ENCODE results near the gene APOL3. TPM values are rescaled to one million over a fixed set of nuclear protein-coding genes. Genes with fewer than 3 reads are reported as not detected.

The APOL3 gene
- total and polyA plus RNA-seq, 2 of the 13 experiments (the other 11 are each of a cell fraction or from before 2014, with no cell fraction given) = 3.8 to 5.4 TPM

DNA sequence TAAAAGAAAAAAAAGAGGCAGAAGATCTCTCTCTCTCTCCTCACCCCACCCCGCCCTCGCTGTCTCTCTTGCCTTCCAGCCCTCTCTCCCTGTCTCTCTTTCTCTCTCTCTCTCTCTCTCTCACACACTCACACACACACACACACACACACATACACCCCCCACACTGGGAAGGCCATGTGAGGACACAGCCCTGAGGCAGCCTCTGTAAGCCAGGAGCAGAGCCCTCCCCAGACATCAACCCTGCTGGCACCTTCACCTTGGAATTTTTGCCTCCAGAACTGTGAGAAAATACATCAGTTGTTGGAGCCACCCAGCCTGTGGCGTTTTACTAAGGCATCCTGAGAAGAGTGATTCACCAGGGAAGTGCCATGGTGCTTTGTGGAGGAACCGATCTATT lies 14.7 kb downstream of the APOL3 start:
- Histone ChIP-seq H3K27me3 (ENCODE audit: control insufficient read depth in 1 of 2, insufficient read depth in 2 of 2, low read length in 2 of 2) (no peaks in the 10 kb centered on the region), H3K27ac (ENCODE audit: extremely low read length, insufficient read depth, low read length) (no peak overlapping the region), H3K9ac (ENCODE audit: insufficient read depth, low read depth, low read length) (no peak overlapping the region), H3K4me1 (ENCODE audit: insufficient read depth, low read length) (peaks cover 26% of the 10 kb centered on the region), H2AFZ (ENCODE audit: low read length) (no peak overlapping the region), H3K36me3 (replicated peaks in 1 of 2; ENCODE audit: control insufficient read depth in 1 of 2, insufficient read depth in 2 of 2, low read length in 2 of 2) (no peaks in the 10 kb centered on the region), H3K9me3 (ENCODE audit: low read length) (no peaks in the 10 kb centered on the region), H4K20me1 (ENCODE audit: insufficient read depth, low read length) (no peaks in the 10 kb centered on the region), H3K4me2 (ENCODE audit: low read depth, low read length) (no peak overlapping the region), H3K79me2 (ENCODE audit: insufficient read depth, low read length) (no peaks in the 10 kb centered on the region), H3K4me3 (replicated peaks in 1 of 3; ENCODE audit: insufficient read depth in 1 of 3, low read depth in 2 of 3, low read length in 3 of 3) (no peak overlapping the region)
- WGBS (ENCODE audit: low lambda C conversion rate) = 77% methylated on average over 3 of the region's 4 CpGs
- intact Hi-C loops (cut with micrococcal nuclease; ENCODE audit: unreplicated experiment) = loop anchor here (1.0 kb wide), 1 partner anchor 34 kb away; no protein-coding TSS in a partner anchor
- CTCF ChIA-PET (ENCODE audit: low intra/inter-chr PET ratio, low total read pairs) = interaction anchor here (4.8 kb wide), 1 partner anchor 35 kb away, joined by 42 read pairs; no protein-coding TSS in a partner anchor
- ATAC-seq (no peak), FAIRE-seq (no peak), DNase-seq (ENCODE audit: low spot score) (no peak)
- in situ Hi-C loops (cut with HindIII; ENCODE audit: extremely low pct_ligation_motif_present, low pct_unique_long_range_greater_than_20kb) = loop anchor here (10.0 kb wide), 1 partner anchor 79 kb away; no protein-coding TSS in a partner anchor
- TF ChIP-seq MEIS1 (CRISPR knock-in tag; IDR thresholded peaks at IDR 0.05; ENCODE audit: borderline replicate concordance) = no peak
- TF ChIP-seq, protein P1, sequence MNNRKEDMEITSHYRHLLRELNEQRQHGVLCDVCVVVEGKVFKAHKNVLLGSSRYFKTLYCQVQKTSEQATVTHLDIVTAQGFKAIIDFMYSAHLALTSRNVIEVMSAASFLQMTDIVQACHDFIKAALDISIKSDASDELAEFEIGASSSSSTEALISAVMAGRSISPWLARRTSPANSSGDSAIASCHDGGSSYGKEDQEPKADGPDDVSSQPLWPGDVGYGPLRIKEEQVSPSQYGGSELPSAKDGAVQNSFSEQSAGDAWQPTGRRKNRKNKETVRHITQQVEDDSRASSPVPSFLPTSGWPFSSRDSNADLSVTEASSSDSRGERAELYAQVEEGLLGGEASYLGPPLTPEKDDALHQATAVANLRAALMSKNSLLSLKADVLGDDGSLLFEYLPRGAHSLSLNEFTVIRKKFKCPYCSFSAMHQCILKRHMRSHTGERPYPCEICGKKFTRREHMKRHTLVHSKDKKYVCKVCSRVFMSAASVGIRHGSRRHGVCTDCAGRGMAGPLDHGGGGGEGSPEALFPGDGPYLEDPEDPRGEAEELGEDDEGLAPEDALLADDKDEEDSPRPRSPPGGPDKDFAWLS (CRISPR knock-in tag; IDR thresholded peaks at IDR 0.05; ENCODE audit: borderline replicate concordance) = no peak
- POLR2A ChIA-PET = no interaction called here
- BruUV-seq (replicated peaks) = no TSS peak

DNA sequence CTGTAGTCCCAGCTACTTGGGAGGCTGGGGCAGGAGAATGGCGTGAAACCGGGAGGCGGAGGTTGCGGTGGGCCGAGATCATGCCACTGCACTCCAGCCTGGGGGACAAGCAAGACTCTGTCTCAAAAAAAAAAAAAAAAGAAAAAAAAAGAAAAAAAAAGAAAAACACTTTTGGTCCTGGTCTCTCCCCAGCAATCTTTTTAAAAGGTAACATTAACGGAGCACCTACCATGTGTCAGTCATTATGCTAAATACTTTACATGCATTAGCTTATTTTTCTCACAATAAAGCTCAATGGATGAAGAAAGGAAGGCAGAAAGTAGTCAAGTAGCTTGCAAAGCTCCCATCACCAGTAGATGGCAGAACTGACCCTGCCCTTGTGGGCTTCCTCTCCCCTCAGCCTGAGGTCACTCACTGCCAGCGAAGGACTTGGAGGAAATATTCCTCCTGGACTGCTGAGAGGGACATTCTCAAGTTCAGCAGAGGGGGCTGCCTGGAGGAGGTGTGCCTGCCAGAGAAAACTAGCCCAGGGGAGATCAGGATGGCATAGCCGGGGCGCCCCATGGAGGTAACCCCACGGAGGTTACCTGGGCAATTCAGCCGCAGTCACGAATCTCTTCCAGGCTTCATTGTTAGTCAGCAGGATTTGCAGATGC lies 15.5 kb downstream of the APOL3 start:
- no peaks in the 10 kb centered on the region for H3K9me3 ChIP-seq (ENCODE audit: low read length)
- WGBS (ENCODE audit: low lambda C conversion rate) = 32% methylated on average over 10 of the region's 12 CpGs
- ATAC-seq (peak; percentile 83), FAIRE-seq (peak; percentile 98), DNase-seq (ENCODE audit: low spot score) (peak; percentile 47)
- H3K27ac ChIP-seq (ENCODE audit: extremely low read length, insufficient read depth, low read length) = no peak overlapping the region
- no peaks in the 10 kb centered on the region for H3K79me2 ChIP-seq (ENCODE audit: insufficient read depth, low read length)
- ChIA-PET CTCF (ENCODE audit: low intra/inter-chr PET ratio, low total read pairs) (interaction anchor here (1.1 to 4.8 kb wide), 2 partner anchors 32 to 35 kb away, joined by 3 to 42 read pairs; no protein-coding TSS in a partner anchor), POLR2A (no interaction called here)
- H3K4me1 ChIP-seq (ENCODE audit: insufficient read depth, low read length) = peaks cover 26% of the 10 kb centered on the region
- H4K20me1 ChIP-seq (ENCODE audit: insufficient read depth, low read length) = no peaks in the 10 kb centered on the region
- H2AFZ ChIP-seq (ENCODE audit: low read length) = no peak overlapping the region
- no peak overlapping the region for H3K4me3 ChIP-seq (replicated peaks in 1 of 3; ENCODE audit: insufficient read depth in 1 of 3, low read depth in 2 of 3, low read length in 3 of 3)
- intact Hi-C loops (cut with micrococcal nuclease; ENCODE audit: unreplicated experiment) (loop anchor here (1.0 kb wide), 1 partner anchor 35 kb away; no protein-coding TSS in a partner anchor), in situ Hi-C loops (cut with HindIII; ENCODE audit: extremely low pct_ligation_motif_present, low pct_unique_long_range_greater_than_20kb) (loop anchor here (5.0 to 10.0 kb wide), 2 partner anchors 37 to 80 kb away; no protein-coding TSS in a partner anchor)
- H3K36me3 ChIP-seq (replicated peaks in 1 of 2; ENCODE audit: control insufficient read depth in 1 of 2, insufficient read depth in 2 of 2, low read length in 2 of 2) = no peaks in the 10 kb centered on the region
- H3K9ac ChIP-seq (ENCODE audit: insufficient read depth, low read depth, low read length) = no peak overlapping the region
- H3K4me2 ChIP-seq (ENCODE audit: low read depth, low read length) = no peak overlapping the region
- no peaks in the 10 kb centered on the region for H3K27me3 ChIP-seq (ENCODE audit: control insufficient read depth in 1 of 2, insufficient read depth in 2 of 2, low read length in 2 of 2)
- no TSS peak for BruUV-seq (replicated peaks)
- TF ChIP-seq ZFX (CRISPR knock-in tag; IDR thresholded peaks at IDR 0.05; ENCODE audit: low read depth) (no peak), HOXA5 (CRISPR knock-in tag; IDR thresholded peaks at IDR 0.05) (no peak), NCOA1 (CRISPR knock-in tag; IDR thresholded peaks at IDR 0.05) (no peak), KDM2A (CRISPR knock-in tag; IDR thresholded peaks at IDR 0.05; ENCODE audit: borderline replicate concordance, low read depth) (no peak), PRMT3 (CRISPR knock-in tag; IDR thresholded peaks at IDR 0.05; ENCODE audit: borderline replicate concordance, low read depth) (no peak), TCF12 (IDR thresholded peaks at IDR 0.05) (no peak), TCF12 (CRISPR knock-in tag; IDR thresholded peaks at IDR 0.05) (no peak), RNF2 (conservative IDR thresholded peaks at IDR 0.05; ENCODE audit: low read depth) (no peak), ZNF792 (CRISPR knock-in tag; IDR thresholded peaks at IDR 0.05) (0 out of 2 replicates have a peak, but pooled peaks have one; percentile 28), NPAS2 (CRISPR knock-in tag; IDR thresholded peaks at IDR 0.05; ENCODE audit: borderline replicate concordance) (no peak)
- TF ChIP-seq, protein P2, sequence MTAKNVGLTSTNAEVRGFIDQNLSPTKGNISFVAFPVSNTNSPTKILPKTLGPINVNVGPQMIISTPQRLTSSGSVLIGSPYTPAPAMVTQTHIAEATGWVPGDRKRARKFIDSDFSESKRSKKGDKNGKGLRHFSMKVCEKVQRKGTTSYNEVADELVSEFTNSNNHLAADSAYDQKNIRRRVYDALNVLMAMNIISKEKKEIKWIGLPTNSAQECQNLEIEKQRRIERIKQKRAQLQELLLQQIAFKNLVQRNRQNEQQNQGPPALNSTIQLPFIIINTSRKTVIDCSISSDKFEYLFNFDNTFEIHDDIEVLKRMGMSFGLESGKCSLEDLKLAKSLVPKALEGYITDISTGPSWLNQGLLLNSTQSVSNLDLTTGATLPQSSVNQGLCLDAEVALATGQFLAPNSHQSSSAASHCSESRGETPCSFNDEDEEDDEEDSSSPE (CRISPR knock-in tag; IDR thresholded peaks at IDR 0.05) = no peak
- TF ChIP-seq, protein P3, sequence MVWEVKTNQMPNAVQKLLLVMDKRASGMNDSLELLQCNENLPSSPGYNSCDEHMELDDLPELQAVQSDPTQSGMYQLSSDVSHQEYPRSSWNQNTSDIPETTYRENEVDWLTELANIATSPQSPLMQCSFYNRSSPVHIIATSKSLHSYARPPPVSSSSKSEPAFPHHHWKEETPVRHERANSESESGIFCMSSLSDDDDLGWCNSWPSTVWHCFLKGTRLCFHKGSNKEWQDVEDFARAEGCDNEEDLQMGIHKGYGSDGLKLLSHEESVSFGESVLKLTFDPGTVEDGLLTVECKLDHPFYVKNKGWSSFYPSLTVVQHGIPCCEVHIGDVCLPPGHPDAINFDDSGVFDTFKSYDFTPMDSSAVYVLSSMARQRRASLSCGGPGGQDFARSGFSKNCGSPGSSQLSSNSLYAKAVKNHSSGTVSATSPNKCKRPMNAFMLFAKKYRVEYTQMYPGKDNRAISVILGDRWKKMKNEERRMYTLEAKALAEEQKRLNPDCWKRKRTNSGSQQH (CRISPR knock-in tag; IDR thresholded peaks at IDR 0.05; ENCODE audit: low read depth) = no peak

Measured in HepG2 (cell line).